OCI-LY7 (cell line): ENCODE results near the gene DOCK9.

Experiments used
- CTCF ChIP-seq: fragments of 200-600 bp; sonication (generic); conservative IDR thresholded peaks from 2 replicates; pipeline ENCODE4 v1.5.1; 2014; ENCODE audit warnings: mild to moderate bottlenecking, antibody characterized with exemption, low read length, moderate library complexity, mixed read lengths
- EZH2phosphoT487 ChIP-seq: fragments of 200-600 bp; sonication (generic); IDR thresholded peaks from 2 replicates; pipeline ENCODE4 v1.6.1; 2018; ENCODE audit warnings: low read depth, borderline replicate concordance, mild to moderate bottlenecking, mixed run types, antibody characterized with exemption, low read length, moderate library complexity, mixed read lengths

DNA sequence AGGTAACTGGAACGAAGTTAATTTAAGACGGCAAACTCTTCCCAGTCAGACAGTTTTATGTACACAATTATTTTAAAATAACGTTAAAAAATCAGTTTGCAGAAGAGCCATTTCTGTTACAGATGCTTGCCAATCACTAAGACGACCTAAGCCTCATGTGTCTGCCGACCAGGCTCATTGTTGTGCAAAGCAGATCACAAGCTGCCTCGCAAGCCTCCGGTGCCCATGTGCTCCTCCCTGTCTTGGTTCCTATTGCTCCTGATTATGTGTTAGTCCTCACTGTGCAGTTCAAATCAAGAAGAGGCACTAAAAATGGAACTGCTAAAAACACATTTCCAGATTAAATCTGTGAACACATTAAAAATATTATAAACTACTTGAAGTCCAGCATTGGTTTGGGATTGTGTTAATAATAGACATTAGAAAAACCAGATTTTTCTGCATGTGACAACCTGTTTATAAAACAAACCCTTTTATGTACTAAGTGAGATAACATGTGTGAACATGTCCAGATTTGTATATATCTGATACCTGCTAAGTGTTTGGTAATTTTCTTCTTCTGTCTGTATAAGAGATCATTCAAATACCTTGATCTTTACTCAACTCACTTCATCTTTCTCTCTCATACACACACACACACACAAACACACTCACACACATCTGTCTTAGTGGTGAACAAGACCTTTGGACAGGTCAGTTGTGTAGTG, 143.5 kb downstream of the DOCK9 start:
- TF ChIP-seq CTCF (no peak), EZH2phosphoT487 (no peak)
